Measurements from ENCODE around the gene ACOT7.

DNA sequence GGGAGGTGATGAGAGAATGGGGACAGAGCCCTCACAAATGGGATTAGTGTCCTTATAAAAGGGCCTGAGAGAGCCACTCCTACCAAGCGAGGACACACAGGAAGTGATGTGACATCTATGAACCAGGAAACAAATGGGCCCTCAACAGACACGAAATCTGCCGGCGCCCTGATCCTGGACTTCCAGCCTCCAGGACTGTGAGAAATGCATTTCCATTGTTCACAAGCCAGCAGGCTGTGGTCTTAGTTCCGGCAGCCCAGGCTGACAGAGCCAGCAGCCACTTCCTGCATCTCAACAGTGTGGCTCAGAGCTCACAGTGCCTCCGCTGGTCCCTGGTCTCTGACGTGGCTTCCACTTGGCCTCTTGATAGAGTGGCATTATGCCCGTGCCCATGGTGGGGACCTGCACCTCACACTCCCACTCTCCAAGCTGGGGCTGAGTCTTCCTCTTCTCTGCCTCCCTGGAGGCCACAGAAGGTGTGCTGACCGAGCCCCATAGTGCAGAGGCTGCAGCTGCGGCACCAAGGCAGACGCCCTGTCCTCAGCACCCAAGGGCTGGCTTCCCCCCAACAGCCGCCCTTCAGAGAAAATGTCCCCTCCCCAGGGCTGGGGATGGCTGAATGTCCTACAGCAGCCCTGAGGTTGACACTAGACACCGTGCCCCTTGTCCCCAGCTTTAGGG, 44.9 kb downstream of the ACOT7 start:
- TF ChIP-seq, protein P1, sequence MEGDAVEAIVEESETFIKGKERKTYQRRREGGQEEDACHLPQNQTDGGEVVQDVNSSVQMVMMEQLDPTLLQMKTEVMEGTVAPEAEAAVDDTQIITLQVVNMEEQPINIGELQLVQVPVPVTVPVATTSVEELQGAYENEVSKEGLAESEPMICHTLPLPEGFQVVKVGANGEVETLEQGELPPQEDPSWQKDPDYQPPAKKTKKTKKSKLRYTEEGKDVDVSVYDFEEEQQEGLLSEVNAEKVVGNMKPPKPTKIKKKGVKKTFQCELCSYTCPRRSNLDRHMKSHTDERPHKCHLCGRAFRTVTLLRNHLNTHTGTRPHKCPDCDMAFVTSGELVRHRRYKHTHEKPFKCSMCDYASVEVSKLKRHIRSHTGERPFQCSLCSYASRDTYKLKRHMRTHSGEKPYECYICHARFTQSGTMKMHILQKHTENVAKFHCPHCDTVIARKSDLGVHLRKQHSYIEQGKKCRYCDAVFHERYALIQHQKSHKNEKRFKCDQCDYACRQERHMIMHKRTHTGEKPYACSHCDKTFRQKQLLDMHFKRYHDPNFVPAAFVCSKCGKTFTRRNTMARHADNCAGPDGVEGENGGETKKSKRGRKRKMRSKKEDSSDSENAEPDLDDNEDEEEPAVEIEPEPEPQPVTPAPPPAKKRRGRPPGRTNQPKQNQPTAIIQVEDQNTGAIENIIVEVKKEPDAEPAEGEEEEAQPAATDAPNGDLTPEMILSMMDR (IDR thresholded peaks at IDR 0.05), result no peak
- TF ChIP-seq POLR2A (IDR thresholded peaks at IDR 0.05), result no peak

Data from breast epithelium (tissue), 3 donors.